ENCODE results near the gene LCAT.
"Not testable (repeated sequence)": the region's sequence is repeated elsewhere in the genome, so short reads cannot be mapped to it uniquely, and the experiment has no call there.

Gene LCAT

GRCh38 chr16:67943619-67944504 lies at the start of gene LCAT:
LCAT (minus strand) TSS chr16:67944120; CDS start chr16:67944101, 19 bp downstream.
- no peak for DNase-seq

GRCh38 chr16:67993207-67994039 lies 49.5 kb upstream of the LCAT start:
- DNase-seq = peak; percentile 74

GRCh38 chr16:67992661-67993206 lies 48.8 kb upstream of the LCAT start:
- no peak for DNase-seq

GRCh38 chr16:67990018-67990386 lies 46.1 kb upstream of the LCAT start:
- no peak for DNase-seq

GRCh38 chr16:67989322-67990017 lies 45.5 kb upstream of the LCAT start:
- no peak for DNase-seq

GRCh38 chr16:67988675-67989074 lies 44.8 kb upstream of the LCAT start:
- no peak for DNase-seq

GRCh38 chr16:67987460-67988160 lies 43.7 kb upstream of the LCAT start:
- no peak for DNase-seq

- DNase-seq = no peak
Observed at GRCh38 chr16:67986949-67987348, 43.0 kb upstream of the LCAT start.

- DNase-seq = no peak
Observed at GRCh38 chr16:67982011-67982696, 38.2 kb upstream of the LCAT start.

GRCh38 chr16:67979955-67980678 lies 36.2 kb upstream of the LCAT start, which contains the start of gene DPEP3:
DPEP3 (minus strand) TSS chr16:67980499; CDS start chr16:67980380, 119 bp downstream.
- DNase-seq = no peak

- DNase-seq = no peak
Observed at GRCh38 chr16:67977469-67978227, 33.7 kb upstream of the LCAT start.

GRCh38 chr16:67977005-67977404 lies 33.1 kb upstream of the LCAT start:
- DNase-seq = no peak

GRCh38 chr16:67976205-67976604 lies 32.3 kb upstream of the LCAT start:
- no peak for DNase-seq

GRCh38 chr16:67975321-67976105 lies 31.6 kb upstream of the LCAT start:
- DNase-seq = no peak

- not testable (repeated sequence) for DNase-seq
Observed at GRCh38 chr16:67972285-67972684, 28.4 kb upstream of the LCAT start.

- DNase-seq = no peak
Observed at GRCh38 chr16:67971111-67971510, 27.2 kb upstream of the LCAT start.

GRCh38 chr16:67969254-67970039 lies 25.5 kb upstream of the LCAT start:
- no peak for DNase-seq
